HEK293 (cell line): ENCODE measurements around the gene IVD.

ENCODE experiments used
- GLI2 ChIP-seq: fragments of 450-650 bp; formaldehyde crosslinking; IDR thresholded peaks from 2 replicates; pipeline ENCODE4; 2017; ENCODE audit warnings: missing biosample characterization, missing genetic modification characterization, low read depth, borderline replicate concordance
- GLIS2 ChIP-seq: fragments of 450-650 bp; formaldehyde crosslinking; IDR thresholded peaks from 2 replicates; pipeline ENCODE4 v1.5.1; 2016; ENCODE audit warnings: missing biosample characterization, missing genetic modification characterization
- KLF1 ChIP-seq: fragments of 450-650 bp; formaldehyde crosslinking; IDR thresholded peaks from 2 replicates; pipeline ENCODE4 v1.5.1; 2016; ENCODE audit warnings: missing biosample characterization, missing genetic modification characterization
- YY2 ChIP-seq: fragments of 450-650 bp; formaldehyde crosslinking; IDR thresholded peaks from 2 replicates; pipeline ENCODE4 v1.5.1; 2016; ENCODE audit warnings: missing biosample characterization, missing genetic modification characterization
- ZBTB11 ChIP-seq: fragments of 450-650 bp; formaldehyde crosslinking; conservative IDR thresholded peaks from 2 replicates; pipeline ENCODE4 v1.5.1; 2016; ENCODE audit warnings: low read depth, missing biosample characterization, missing genetic modification characterization
- ZBTB8A ChIP-seq: fragments of 450-650 bp; formaldehyde crosslinking; IDR thresholded peaks from 2 replicates; pipeline ENCODE4 v1.5.1; 2016; ENCODE audit warnings: missing biosample characterization, missing genetic modification characterization
- ZFP41 ChIP-seq: fragments of 450-650 bp; formaldehyde crosslinking; IDR thresholded peaks from 2 replicates; pipeline ENCODE4 v1.5.1; 2016; ENCODE audit warnings: missing biosample characterization, missing genetic modification characterization, borderline replicate concordance
- ZNF449 ChIP-seq: fragments of 450-650 bp; formaldehyde crosslinking; IDR thresholded peaks from 2 replicates; pipeline ENCODE4 v1.5.1; 2017; ENCODE audit warnings: missing biosample characterization, mild to moderate bottlenecking, missing genetic modification characterization, moderate library complexity
- ZNF664 ChIP-seq: fragments of 450-650 bp; formaldehyde crosslinking; IDR thresholded peaks from 2 replicates; pipeline ENCODE4 v1.5.1; 2016; ENCODE audit warnings: missing biosample characterization, missing genetic modification characterization

The IVD gene

GRCh38 chr15:40470423-40471104, 65.0 kb downstream of the IVD start, which contains the start of gene CHST14 (continued):
- TF ChIP-seq ZBTB11 (tag by site-specific recombination) (no peak), YY2 (no peak), KLF1 (tag by site-specific recombination) (no peak), ZNF449 (tag by site-specific recombination) (no peak), ZNF664 (tag by site-specific recombination) (no peak), GLI2 (tag by site-specific recombination) (no peak), ZFP41 (tag by site-specific recombination) (no peak), GLIS2 (tag by site-specific recombination) (0 out of 2 replicates have a peak, but pooled peaks have one; percentile 35), ZBTB8A (tag by site-specific recombination) (peak; percentile 79)
